HG03103 (cell line): Measurements from ENCODE around the gene RRAGD.
A peak's percentile ranks its signal among the peaks of the same experiment; 100 is the strongest.

ENCODE experiments used
- ATAC-seq: cut with Tn5 transposase; IDR thresholded peaks from one replicate; pipeline ENCODE4 v1.9.1; 2021; ENCODE audit warnings: low read depth; ENCODE audit not compliant: unreplicated experiment

The RRAGD gene

GRCh38 chr6:89379281-89379680, 32.8 kb downstream of the RRAGD start:
- ATAC-seq: no peak

GRCh38 chr6:89378628-89379027, 33.4 kb downstream of the RRAGD start:
- no peak for ATAC-seq

- ATAC-seq: peak; percentile 65
Measured at GRCh38 chr6:89375427-89376267, 36.4 kb downstream of the RRAGD start.

- ATAC-seq: peak; percentile 49
Measured at GRCh38 chr6:89372506-89372901, 39.6 kb downstream of the RRAGD start.

- peak; percentile 56 for ATAC-seq
Measured at GRCh38 chr6:89371849-89372505, 40.1 kb downstream of the RRAGD start.

- ATAC-seq: no peak
Measured at GRCh38 chr6:89368999-89369398, 43.1 kb downstream of the RRAGD start.

GRCh38 chr6:89368107-89368506, 44.0 kb downstream of the RRAGD start:
- no peak for ATAC-seq

GRCh38 chr6:89364586-89364985, 47.5 kb downstream of the RRAGD start:
- no peak for ATAC-seq

- no peak for ATAC-seq
Measured at GRCh38 chr6:89361171-89361570, 50.9 kb downstream of the RRAGD start.

- ATAC-seq: peak; percentile 45
Measured at GRCh38 chr6:89360415-89360999, 51.6 kb downstream of the RRAGD start.

- ATAC-seq: no peak
Measured at GRCh38 chr6:89359561-89359960, 52.5 kb downstream of the RRAGD start.

- ATAC-seq: peak; percentile 40
Measured at GRCh38 chr6:89357390-89357789, 54.7 kb downstream of the RRAGD start.

GRCh38 chr6:89356642-89357170, 55.4 kb downstream of the RRAGD start:
- ATAC-seq: no peak

GRCh38 chr6:89355511-89356194, 56.4 kb downstream of the RRAGD start:
- ATAC-seq: no peak

- ATAC-seq: no peak
Measured at GRCh38 chr6:89353702-89354392, 58.2 kb downstream of the RRAGD start.

- no peak for ATAC-seq
Measured at GRCh38 chr6:89353118-89353556, 58.9 kb downstream of the RRAGD start.

- peak; percentile 25 for ATAC-seq
Measured at GRCh38 chr6:89352278-89353117, 59.6 kb downstream of the RRAGD start, which contains the start of gene UBE2J1. TSS of gene UBE2J1 (minus strand) at chr6:89352722. CDS start at chr6:89352569, 153 bp downstream.

GRCh38 chr6:89351671-89352277, 60.3 kb downstream of the RRAGD start:
- ATAC-seq: no peak
